GM12864 (cell line): ENCODE measurements around the gene OR1M1.

Experiments used
- DNase-seq: peaks from one replicate; pipeline ENCODE4 v3.0.0-alpha.2; 2011; ENCODE audit warnings: low read depth
- H3K4me3 ChIP-seq: 2 replicates; pipeline ENCODE4 v1.5.1; 2011; ENCODE audit warnings: mild to moderate bottlenecking, low read depth, low read length, control low read depth
- TF ChIP-seq, protein P1 (sequence below): IDR thresholded peaks from 2 replicates; pipeline ENCODE4 v1.5.1; 2011; ENCODE audit warnings: low read depth, mild to moderate bottlenecking, moderate library complexity, low read length, control low read depth, inconsistent platforms; ENCODE audit errors: missing control alignments

OR1M1 gene

DNA sequence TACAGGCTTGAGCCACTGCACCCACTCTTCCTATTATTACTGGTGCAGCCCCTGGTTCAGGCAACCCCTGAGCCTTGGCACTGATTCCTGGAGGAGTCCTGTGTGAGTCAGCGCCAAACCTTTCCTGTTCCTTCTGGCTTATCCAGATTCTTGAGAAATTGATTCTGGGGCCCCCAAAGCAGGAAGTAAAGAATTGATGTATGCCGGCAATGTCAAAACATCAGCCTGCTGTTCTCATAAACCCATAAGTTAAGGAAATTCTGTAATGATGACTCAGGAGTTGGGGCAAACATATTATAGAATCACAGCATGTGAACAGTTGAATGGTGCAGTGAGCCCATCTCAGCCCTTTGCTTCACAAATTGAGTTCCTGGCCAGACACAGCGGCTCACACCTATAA lies 41.3 kb downstream of the OR1M1 start:
- DNase-seq: no peak
- no peak overlapping the region for H3K4me3 ChIP-seq
- TF ChIP-seq, protein P1, sequence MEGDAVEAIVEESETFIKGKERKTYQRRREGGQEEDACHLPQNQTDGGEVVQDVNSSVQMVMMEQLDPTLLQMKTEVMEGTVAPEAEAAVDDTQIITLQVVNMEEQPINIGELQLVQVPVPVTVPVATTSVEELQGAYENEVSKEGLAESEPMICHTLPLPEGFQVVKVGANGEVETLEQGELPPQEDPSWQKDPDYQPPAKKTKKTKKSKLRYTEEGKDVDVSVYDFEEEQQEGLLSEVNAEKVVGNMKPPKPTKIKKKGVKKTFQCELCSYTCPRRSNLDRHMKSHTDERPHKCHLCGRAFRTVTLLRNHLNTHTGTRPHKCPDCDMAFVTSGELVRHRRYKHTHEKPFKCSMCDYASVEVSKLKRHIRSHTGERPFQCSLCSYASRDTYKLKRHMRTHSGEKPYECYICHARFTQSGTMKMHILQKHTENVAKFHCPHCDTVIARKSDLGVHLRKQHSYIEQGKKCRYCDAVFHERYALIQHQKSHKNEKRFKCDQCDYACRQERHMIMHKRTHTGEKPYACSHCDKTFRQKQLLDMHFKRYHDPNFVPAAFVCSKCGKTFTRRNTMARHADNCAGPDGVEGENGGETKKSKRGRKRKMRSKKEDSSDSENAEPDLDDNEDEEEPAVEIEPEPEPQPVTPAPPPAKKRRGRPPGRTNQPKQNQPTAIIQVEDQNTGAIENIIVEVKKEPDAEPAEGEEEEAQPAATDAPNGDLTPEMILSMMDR: no peak

DNA sequence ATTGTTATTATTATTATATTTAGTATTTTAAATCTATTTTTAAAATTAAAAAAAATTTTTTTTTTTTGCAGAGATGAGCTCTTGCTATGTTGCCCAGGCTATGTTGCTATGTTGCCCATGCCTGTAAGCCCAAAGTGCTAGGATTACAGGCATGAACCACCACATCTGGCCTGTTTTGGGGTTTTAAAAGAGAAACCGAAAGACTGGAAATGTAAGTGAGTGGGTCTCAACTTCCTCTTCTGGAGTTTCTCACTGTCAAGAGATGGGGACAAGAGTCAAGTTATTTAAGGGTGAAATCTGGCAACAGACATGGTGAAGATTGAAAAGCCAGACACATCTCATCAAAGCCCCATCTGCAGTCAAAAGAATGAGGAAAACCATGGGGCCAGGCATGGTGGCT lies 44.1 kb downstream of the OR1M1 start:
- no peak overlapping the region for H3K4me3 ChIP-seq
- TF ChIP-seq, protein P1: no peak
- no peak for DNase-seq

DNA sequence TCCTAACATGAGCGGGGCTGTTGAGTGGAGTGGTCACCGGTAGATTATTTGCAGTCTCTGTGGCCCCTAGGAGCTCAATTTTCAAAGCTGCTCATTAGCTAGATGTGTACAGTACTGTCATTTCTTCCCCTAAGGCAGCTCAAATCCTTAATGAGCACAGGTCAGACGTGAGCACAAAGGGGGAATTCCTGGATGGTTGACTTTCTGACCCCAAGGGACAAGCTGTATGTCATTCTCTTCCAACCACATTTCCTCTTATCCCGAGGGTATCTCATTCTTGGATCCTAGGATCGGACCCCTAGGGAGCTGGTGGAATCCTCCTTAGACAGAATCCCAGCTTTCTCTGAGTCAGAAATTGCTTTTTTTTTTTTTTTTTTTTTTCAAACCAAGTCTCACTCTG lies 45.6 kb downstream of the OR1M1 start:
- DNase-seq: no peak
- no peak overlapping the region for H3K4me3 ChIP-seq
- TF ChIP-seq, protein P1: no peak

DNA sequence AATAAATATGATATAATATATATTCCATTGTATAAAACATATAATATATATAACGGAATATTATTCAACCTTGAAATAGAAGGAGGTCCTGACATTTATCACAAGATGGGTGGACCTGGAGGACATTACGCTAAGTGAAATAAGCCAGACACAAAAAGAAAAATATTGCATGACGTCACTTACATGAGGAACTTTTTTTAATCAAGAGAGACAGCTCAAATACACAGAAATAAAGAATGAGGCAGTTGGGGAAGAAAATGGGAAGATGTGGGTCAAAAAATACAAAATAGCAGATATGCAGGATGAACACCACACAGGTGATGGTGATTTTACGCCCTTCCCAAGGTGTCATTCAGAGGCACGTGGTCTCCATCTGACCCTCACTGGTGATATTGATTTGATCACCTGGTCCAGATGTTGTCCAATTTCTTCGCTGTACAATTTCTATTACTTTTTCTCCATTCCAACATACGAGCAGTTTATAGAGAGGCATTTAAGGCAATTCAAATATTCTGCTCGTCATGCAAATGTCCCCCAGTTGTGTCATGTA lies 52.8 kb downstream of the OR1M1 start:
- TF ChIP-seq, protein P1: no peak
- no peak for DNase-seq
- H3K4me3 ChIP-seq: peak overlapping the region; percentile 94

DNA sequence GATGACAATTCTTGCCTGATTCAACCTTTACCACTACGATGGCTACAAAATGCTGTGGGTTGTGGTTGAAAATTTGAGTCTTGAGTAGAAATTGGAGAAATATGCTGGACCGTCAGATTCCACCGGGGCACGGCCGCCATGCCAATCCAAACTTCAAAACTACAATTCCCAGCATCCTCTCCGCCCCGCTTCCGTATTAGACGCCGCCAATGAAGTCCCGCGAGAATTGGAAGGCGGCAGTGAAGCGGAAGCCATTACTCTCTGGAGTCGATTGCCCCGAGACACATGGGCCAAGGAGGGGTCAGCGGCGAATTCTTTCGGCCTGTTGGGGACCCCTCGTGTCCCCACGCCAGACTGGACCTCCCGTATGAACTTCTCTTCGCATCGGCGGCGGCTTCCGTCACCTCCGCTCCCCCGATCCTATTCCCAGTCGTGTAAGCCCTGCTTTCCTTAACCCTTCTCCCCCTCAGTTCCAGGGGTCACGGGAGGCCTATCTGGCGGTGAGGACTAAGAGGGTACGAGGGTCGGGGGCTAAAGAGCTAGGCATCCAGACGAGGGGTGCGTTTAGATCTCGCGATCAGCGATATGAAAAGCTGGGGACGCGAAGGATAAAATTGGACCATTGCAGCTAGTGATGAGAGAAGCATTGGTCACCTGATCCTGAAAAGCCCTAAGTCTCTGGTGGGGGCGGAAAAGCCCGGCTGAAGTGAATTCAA lies 53.5 kb downstream of the OR1M1 start, which contains the start of gene ZNF317:
Gene ZNF317, plus strand, starts transcription at position 239 of the 716 bp plus-strand sequence. CDS start 15,620 bp downstream, outside the sequence.
- peak; percentile 89 for DNase-seq
- TF ChIP-seq, protein P1: no peak

DNA sequence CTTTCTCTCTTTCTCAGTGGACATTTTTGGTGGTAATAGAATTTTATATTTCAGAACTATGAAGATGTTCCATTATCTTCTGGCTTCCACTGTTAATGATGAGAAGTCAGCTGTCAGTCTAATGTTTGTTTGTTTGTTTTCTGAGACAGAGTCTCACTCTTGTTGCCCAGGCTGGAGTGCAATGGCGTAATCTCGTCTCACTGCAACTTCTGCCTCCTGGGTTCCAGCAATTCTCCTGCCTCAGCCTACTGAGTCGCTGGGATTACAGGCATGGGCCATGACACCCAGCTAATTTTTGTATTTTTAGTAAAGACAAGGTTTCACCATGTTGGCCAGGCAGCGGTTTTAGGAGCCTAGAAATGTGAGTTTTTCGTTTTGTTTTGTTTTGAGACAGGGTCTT lies 58.1 kb downstream of the OR1M1 start:
- no peak overlapping the region for H3K4me3 ChIP-seq
- no peak for DNase-seq
- TF ChIP-seq, protein P1: no peak

More for the DNA sequence above, 53.5 kb downstream of the OR1M1 start, which contains the start of gene ZNF317:
- peak within 1 kb of the TSS; percentile 94 for H3K4me3 ChIP-seq
